ENCODE results near the gene CACNA1I.
A peak's percentile ranks its signal among the peaks of the same experiment; 100 is the strongest.

The CACNA1I gene

GRCh38 chr22:39569066-39569465 lies 1.5 kb upstream of the CACNA1I start:
- no peak for DNase-seq

- DNase-seq: no peak
Observed at GRCh38 chr22:39570226-39570625, 327 bp upstream of the CACNA1I start.

- no peak for DNase-seq
Observed at GRCh38 chr22:39571538-39571937, 985 bp downstream of the CACNA1I start.

GRCh38 chr22:39574779-39575551 lies 4.4 kb downstream of the CACNA1I start:
- DNase-seq: no peak

GRCh38 chr22:39575552-39575825 lies 4.9 kb downstream of the CACNA1I start:
- DNase-seq: no peak

- no peak for DNase-seq
Observed at GRCh38 chr22:39576027-39576426, 5.5 kb downstream of the CACNA1I start.

GRCh38 chr22:39577366-39577765 lies 6.8 kb downstream of the CACNA1I start:
- no peak for DNase-seq

- DNase-seq: no peak
Observed at GRCh38 chr22:39577900-39578299, 7.3 kb downstream of the CACNA1I start.

- DNase-seq: no peak
Observed at GRCh38 chr22:39580006-39580441, 9.5 kb downstream of the CACNA1I start.

GRCh38 chr22:39580795-39581194 lies 10.2 kb downstream of the CACNA1I start:
- DNase-seq: no peak

GRCh38 chr22:39581303-39581702 lies 10.8 kb downstream of the CACNA1I start:
- DNase-seq: no peak

GRCh38 chr22:39583066-39583667 lies 12.6 kb downstream of the CACNA1I start:
- DNase-seq: no peak

- no peak for DNase-seq
Observed at GRCh38 chr22:39589875-39590274, 19.3 kb downstream of the CACNA1I start.

- no peak for DNase-seq
Observed at GRCh38 chr22:39592081-39593065, 21.8 kb downstream of the CACNA1I start.

- no peak for DNase-seq
Observed at GRCh38 chr22:39593066-39593930, 22.7 kb downstream of the CACNA1I start.

- no peak for DNase-seq
Observed at GRCh38 chr22:39593931-39594285, 23.4 kb downstream of the CACNA1I start.

GRCh38 chr22:39594411-39594810 lies 23.9 kb downstream of the CACNA1I start:
- DNase-seq: no peak

- DNase-seq: no peak
Observed at GRCh38 chr22:39595622-39596172, 25.1 kb downstream of the CACNA1I start.

- DNase-seq: no peak
Observed at GRCh38 chr22:39596601-39597000, 26.0 kb downstream of the CACNA1I start.

- no peak for DNase-seq
Observed at GRCh38 chr22:39597236-39597869, 26.8 kb downstream of the CACNA1I start.

GRCh38 chr22:39598017-39598965 lies 27.7 kb downstream of the CACNA1I start:
- DNase-seq: peak; percentile 73

Data from stimulated activated CD4-positive, alpha-beta T cell treated with anti-CD3 and anti-CD28 coated beads, Interleukin-4, amount 100 ng/mL, for 24 hours (primary cell).